Stimulated activated CD4-positive, alpha-beta T cell treated with anti-CD3 and anti-CD28 coated beads, Interleukin-2, amount 100 ng/mL, for 48 hours (primary cell): ENCODE results near the gene CC2D1A.
A peak's percentile ranks its signal among the peaks of the same experiment; 100 is the strongest.

Experiments
- DNase-seq, 2 donors: peaks; one replicate each; pipeline ENCODE4 v3.0.0-alpha.2; 2020

The CC2D1A gene

DNA sequence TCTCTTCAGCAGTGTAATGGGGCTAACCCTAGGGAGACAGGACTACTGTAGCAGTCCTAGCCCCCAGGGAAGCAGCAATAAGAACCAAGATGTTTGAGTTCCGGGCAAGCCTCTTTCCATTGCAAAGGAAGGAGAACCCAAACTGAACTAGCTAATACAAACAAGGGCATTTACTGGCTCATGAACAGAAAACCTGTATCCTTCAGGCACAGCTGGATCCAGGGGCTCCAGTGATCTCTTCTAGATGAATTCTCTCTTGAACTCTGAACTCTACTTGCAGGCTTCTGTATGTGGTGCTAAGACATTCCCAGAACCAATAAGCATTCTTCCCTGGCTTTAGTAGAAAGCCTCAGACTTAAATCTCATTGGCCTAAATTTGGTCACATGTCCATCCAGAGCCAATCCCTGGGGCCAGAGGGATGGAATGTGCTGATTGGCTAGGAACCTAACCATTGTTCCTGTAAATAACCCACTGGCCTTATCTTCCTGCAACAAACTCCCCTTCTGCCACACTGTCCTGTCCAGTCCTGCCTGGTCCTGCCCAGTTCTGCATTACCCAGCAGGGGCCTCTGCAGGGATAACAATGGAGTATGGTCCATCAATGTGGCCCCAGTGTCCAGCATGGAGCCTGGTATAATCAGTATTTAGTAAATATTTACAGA is 36.2 kb downstream of the CC2D1A start:
- DNase-seq, result no peak

- DNase-seq, result no peak
Measured at GRCh38 chr19:13946414-13946813, 40.4 kb downstream of the CC2D1A start.

- no peak for DNase-seq
Measured at GRCh38 chr19:13951043-13951442, 45.0 kb downstream of the CC2D1A start.

GRCh38 chr19:13951799-13952153 is 45.8 kb downstream of the CC2D1A start:
- no peak for DNase-seq

GRCh38 chr19:13952154-13952930 is 46.3 kb downstream of the CC2D1A start, which contains the start of gene DCAF15:
Gene DCAF15, plus strand, starts transcription at chr19:13952509. Its CDS starts 4 bp downstream, at chr19:13952513.
- DNase-seq, result peak; percentile 96 to 98

DNA sequence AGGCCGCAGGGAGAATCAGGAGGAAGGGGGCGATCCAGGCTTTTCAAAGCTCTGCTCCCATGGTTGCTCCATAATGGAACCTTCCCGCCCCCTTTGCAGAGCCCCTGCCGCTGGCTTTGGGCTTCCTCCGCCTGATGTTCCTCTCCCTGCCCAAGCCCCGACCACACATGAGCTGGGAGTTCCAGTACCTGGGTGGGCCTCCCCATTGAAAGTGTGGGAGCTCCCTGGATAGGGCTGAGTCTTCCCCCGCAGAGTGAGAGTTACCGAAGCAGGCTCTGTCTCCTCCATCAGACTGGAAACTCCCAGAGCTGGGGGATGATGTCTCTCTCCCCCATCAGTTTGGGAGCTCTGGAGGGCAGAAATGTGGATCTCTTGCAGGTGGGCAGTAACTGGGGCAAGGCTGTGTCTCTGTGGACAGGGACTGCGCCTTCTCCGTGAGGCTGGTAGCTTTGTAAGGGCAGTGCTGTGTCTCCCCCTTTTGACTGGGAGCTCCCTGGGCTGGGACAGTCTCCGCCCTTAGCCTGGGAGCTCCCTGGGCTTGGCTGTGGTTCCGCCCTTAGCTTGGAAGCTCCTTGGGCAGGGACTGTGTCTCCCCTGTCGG is 47.0 kb downstream of the CC2D1A start:
- no peak for DNase-seq

GRCh38 chr19:13954185-13954584 is 48.2 kb downstream of the CC2D1A start:
- no peak for DNase-seq

- DNase-seq, result no peak
Measured at GRCh38 chr19:13955662-13956364, 49.8 kb downstream of the CC2D1A start.

DNA sequence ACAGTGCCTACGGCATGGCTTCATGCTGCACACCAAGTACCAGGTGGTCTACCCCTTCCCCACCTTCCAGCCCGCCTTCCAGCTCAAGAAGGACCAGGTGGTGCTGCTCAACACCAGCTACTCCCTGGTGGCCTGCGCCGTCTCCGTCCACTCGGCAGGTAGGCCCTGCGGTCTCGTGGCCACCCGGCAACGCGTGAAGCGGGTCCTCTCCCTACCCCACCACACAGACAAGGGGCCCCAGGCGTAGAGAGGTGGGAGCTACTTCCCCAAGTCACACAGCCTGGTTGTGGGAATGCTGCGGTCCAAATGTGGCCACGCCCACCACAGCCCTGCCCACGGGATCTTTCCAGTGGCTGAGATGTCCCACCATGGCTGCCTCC is 50.4 kb downstream of the CC2D1A start:
- DNase-seq, result no peak

DNA sequence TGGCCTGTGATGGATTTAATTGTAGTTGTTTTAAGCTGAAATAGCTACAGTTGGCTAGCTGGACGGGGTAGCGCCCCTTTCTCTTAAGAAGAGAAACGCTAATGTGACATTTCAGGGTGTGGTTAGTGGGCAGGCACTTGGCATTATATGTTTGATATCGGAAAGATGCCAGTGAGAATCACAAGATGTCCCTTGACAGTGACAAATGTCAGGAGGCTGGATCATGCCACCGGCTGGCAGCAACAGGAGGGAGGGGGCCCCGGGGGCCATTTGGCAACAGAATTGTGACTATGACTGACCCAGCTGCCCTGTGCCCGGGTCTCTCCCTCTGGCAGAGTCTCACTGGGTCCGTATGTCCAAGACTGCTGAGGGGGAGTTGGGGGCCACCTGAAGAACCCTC is 51.0 kb downstream of the CC2D1A start:
- DNase-seq, result no peak

- DNase-seq, result no peak
Measured at GRCh38 chr19:13958043-13958442, 52.0 kb downstream of the CC2D1A start.

DNA sequence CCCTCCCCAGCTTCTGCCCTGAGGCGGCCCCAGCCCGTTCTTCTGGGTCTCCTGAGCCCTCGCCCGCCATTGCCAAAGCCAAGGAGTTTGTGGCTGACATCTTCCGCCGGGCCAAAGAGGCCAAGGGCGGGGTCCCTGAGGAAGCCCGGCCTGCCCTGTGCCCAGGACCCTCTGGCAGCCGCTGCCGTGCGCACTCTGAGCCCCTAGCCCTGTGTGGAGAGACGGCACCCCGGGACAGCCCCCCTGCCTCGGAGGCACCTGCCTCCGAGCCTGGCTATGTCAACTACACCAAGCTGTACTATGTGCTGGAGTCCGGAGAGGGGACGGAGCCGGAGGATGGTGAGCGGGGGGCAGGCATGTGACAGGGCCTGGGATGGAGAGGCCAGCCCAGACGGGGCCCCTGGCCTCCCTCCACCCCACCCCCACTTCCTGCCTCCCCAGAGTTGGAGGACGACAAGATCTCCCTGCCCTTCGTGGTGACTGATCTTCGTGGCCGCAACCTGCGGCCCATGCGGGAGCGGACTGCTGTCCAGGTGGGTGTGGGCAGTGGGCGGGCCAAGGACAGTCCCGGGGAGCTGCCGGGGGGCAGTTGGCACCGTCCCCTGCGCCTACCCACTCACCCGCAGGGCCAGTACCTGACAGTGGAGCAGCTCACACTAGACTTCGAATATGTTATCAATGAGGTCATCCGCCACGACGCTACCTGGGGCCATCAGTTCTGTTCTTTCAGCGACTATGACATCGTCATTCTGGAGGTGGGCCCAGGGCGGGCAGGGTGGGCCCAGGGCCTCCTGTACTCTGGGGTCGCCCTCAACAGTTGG is 53.4 kb downstream of the CC2D1A start:
- DNase-seq, result no peak

GRCh38 chr19:13959962-13960862 is 54.2 kb downstream of the CC2D1A start:
- DNase-seq, result no peak

GRCh38 chr19:13960863-13961784 is 55.1 kb downstream of the CC2D1A start:
- no peak for DNase-seq

- no peak for DNase-seq
Measured at GRCh38 chr19:13961826-13962698, 56.1 kb downstream of the CC2D1A start.

- DNase-seq, result no peak
Measured at GRCh38 chr19:13962699-13963602, 57.0 kb downstream of the CC2D1A start.

DNA sequence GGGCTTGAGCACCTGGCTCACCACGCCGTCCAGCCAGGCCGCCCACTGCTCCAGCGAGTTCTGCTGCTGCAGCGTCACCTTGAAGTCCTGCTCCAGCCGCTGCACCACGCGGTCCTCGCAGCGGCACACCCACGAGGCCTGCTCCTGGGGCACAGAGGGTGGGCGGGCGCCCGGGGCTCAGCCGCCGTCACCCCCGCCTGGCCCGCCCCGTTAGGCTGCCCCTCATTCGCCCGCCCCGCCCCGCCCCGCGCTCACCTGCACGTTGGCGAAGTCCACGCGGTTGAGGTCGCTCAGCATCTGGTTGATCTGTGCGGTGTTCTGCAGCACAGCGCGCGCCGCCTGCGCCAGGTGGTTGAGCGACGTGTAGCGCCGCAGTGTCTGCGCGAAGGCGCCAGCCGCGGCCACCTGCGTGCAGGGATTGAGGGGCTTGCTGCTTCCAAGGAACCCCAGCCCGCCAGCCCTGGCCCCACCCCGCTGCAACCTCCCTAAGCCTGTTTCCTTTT is 57.7 kb downstream of the CC2D1A start:
- DNase-seq, result no peak

GRCh38 chr19:13964776-13965175 is 58.8 kb downstream of the CC2D1A start:
- DNase-seq, result no peak
